ENCODE data around the gene DISP1. TPM values are rescaled to one million over a fixed set of nuclear protein-coding genes. Genes with fewer than 3 reads are reported as not detected.

Gene DISP1
- total RNA-seq (2014; rRNA removed; shearing (Covaris generic)) (1.5 and 2.6 TPM in 2 replicates), polyA plus RNA-seq (2016; fragmentation: Nextera tagmentation; extraction: Ambion mirVana) (3.1 and 3.6 TPM in 2 replicates)

- Histone ChIP-seq H3K27me3 (replicated peaks; ENCODE audit: insufficient read depth) (no peaks in the 10 kb centered on the region), H3K4me1 (ENCODE audit: insufficient read depth) (peaks cover 30% of the 10 kb centered on the region), H4K20me1 (ENCODE audit: insufficient read depth) (no peaks in the 10 kb centered on the region), H3K79me2 (ENCODE audit: insufficient read depth) (peaks cover 27% of the 10 kb centered on the region), H3F3A (ENCODE audit: insufficient read depth) (peaks cover 41% of the 10 kb centered on the region), H3K36me3 (ENCODE audit: low read depth) (no peaks in the 10 kb centered on the region), H3K27ac (peak within 1 kb of the TSS; percentile 92), H2AFZ (peak within 1 kb of the TSS; percentile 94), H3K9ac (peak within 1 kb of the TSS; percentile 93), H3K4me2 (ENCODE audit: unreplicated experiment) (peak within 1 kb of the TSS; percentile 88), H3K9me3 (ENCODE audit: low read depth) (no peaks in the 10 kb centered on the region), H3K4me3 (peak within 1 kb of the TSS; percentile 86), H3K9me2 (ENCODE audit: insufficient read depth) (no peaks in the 10 kb centered on the region)
- TF ChIP-seq EZH2 (IDR thresholded peaks at IDR 0.05; ENCODE audit: insufficient read depth, poor library complexity, severe bottlenecking) (no peak), EZH2phosphoT487 (IDR thresholded peaks at IDR 0.05; ENCODE audit: insufficient read depth, low read depth) (no peak)
- DNase-seq = peak; percentile 87
- WGBS, 2 experiments (ENCODE audit: low coverage in 1 of 2, low lambda C conversion rate in 2 of 2, missing lambda C conversion rate in 2 of 2) = 0 to 1% methylated on average over 54 to 59 of the region's 67 CpGs
- in situ Hi-C loops (cut with MboI) = no loop called here
These were observed at the start of gene DISP1 for GRCh38 chr1:222814536-222815439. TSS of gene DISP1 (plus strand) at chr1:222815039. CDS start at chr1:222942824, 127,785 bp downstream.

- no peak overlapping the region for H3K27ac ChIP-seq
- H3K9ac ChIP-seq = no peak overlapping the region
- in situ Hi-C loops (cut with MboI) = no loop called here
- no peaks in the 10 kb centered on the region for H4K20me1 ChIP-seq (ENCODE audit: insufficient read depth)
- H3K4me1 ChIP-seq (ENCODE audit: insufficient read depth) = no peaks in the 10 kb centered on the region
- H3K27me3 ChIP-seq (replicated peaks; ENCODE audit: insufficient read depth) = no peaks in the 10 kb centered on the region
- no peaks in the 10 kb centered on the region for H3K9me3 ChIP-seq (ENCODE audit: low read depth)
- no peak overlapping the region for H3K4me3 ChIP-seq
- no peak overlapping the region for H2AFZ ChIP-seq
- no peaks in the 10 kb centered on the region for H3K36me3 ChIP-seq (ENCODE audit: low read depth)
- no peak for DNase-seq
- H3K9me2 ChIP-seq (ENCODE audit: insufficient read depth) = no peaks in the 10 kb centered on the region
- H3F3A ChIP-seq (ENCODE audit: insufficient read depth) = no peaks in the 10 kb centered on the region
- TF ChIP-seq EZH2phosphoT487 (IDR thresholded peaks at IDR 0.05; ENCODE audit: insufficient read depth, low read depth) (no peak), EZH2 (IDR thresholded peaks at IDR 0.05; ENCODE audit: insufficient read depth, poor library complexity, severe bottlenecking) (no peak)
- H3K4me2 ChIP-seq (ENCODE audit: unreplicated experiment) = no peak overlapping the region
- H3K79me2 ChIP-seq (ENCODE audit: insufficient read depth) = no peaks in the 10 kb centered on the region
- WGBS, 2 experiments (ENCODE audit: low coverage in 1 of 2, low lambda C conversion rate in 2 of 2, missing lambda C conversion rate in 2 of 2) = 51% methylated on average over 5 of the region's 5 CpGs
These were observed 47.7 kb upstream of the DISP1 start for GRCh38 chr1:222767152-222767571.

DNA sequence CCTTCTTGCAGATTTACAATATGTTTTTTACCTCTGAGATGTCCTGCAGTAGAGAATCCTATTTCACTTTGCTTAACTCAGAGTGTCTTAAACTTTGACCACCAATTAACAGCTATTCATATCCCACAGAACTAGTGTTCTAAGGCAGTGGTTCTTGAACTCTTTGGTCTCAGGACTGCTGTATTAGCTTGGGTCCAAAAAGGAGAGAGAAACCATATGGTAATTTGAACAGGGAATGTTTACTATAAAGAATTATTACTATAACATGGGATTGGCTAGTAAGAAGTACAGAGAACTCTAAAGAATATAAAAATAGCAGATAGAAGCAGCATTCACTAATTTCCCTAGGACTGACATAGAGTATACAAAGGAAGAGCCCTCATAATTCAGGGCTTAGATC lies 46.2 kb upstream of the DISP1 start:
- Histone ChIP-seq H3K9ac (no peak overlapping the region), H4K20me1 (ENCODE audit: insufficient read depth) (no peaks in the 10 kb centered on the region), H3K27me3 (replicated peaks; ENCODE audit: insufficient read depth) (no peaks in the 10 kb centered on the region), H3K79me2 (ENCODE audit: insufficient read depth) (no peaks in the 10 kb centered on the region), H2AFZ (no peak overlapping the region), H3K4me1 (ENCODE audit: insufficient read depth) (peaks cover 7% of the 10 kb centered on the region; the same call in 1 of the 2 replicates), H3K4me3 (no peak overlapping the region), H3F3A (ENCODE audit: insufficient read depth) (peaks cover 7% of the 10 kb centered on the region; the same call in 1 of the 2 replicates), H3K36me3 (ENCODE audit: low read depth) (no peaks in the 10 kb centered on the region), H3K9me2 (ENCODE audit: insufficient read depth) (no peaks in the 10 kb centered on the region), H3K27ac (no peak overlapping the region), H3K9me3 (ENCODE audit: low read depth) (no peaks in the 10 kb centered on the region), H3K4me2 (ENCODE audit: unreplicated experiment) (no peak overlapping the region)
- in situ Hi-C loops (cut with MboI) = no loop called here
- no peak for DNase-seq
- TF ChIP-seq EZH2phosphoT487 (IDR thresholded peaks at IDR 0.05; ENCODE audit: insufficient read depth, low read depth) (no peak), EZH2 (IDR thresholded peaks at IDR 0.05; ENCODE audit: insufficient read depth, poor library complexity, severe bottlenecking) (no peak)

DNA sequence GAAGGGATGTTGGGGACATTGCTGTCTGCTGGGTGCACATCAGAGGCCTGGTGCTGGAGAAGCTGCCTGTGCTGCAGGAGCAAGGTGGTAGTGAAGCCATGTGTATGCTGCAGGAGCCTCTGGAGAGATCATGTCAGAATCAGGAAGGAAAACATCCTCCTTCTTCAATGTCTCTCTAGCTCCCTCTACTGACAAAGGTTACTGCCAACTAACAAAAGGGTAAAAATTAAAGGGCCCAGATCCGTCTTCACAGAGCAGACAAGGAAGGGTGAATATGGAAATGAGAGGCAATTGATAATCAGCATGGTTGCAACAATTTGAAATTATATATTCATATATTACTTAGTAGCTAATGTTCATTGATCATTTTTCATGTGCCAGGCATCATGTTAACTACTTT lies 45.7 kb upstream of the DISP1 start:
- H3K9me3 ChIP-seq (ENCODE audit: low read depth) = no peaks in the 10 kb centered on the region
- no peaks in the 10 kb centered on the region for H3K27me3 ChIP-seq (replicated peaks; ENCODE audit: insufficient read depth)
- H4K20me1 ChIP-seq (ENCODE audit: insufficient read depth) = no peaks in the 10 kb centered on the region
- TF ChIP-seq EZH2phosphoT487 (IDR thresholded peaks at IDR 0.05; ENCODE audit: insufficient read depth, low read depth) (no peak), EZH2 (IDR thresholded peaks at IDR 0.05; ENCODE audit: insufficient read depth, poor library complexity, severe bottlenecking) (no peak)
- H3K4me1 ChIP-seq (ENCODE audit: insufficient read depth) = peaks cover 7% of the 10 kb centered on the region; the same call in 1 of the 2 replicates
- no peaks in the 10 kb centered on the region for H3K79me2 ChIP-seq (ENCODE audit: insufficient read depth)
- H3K9me2 ChIP-seq (ENCODE audit: insufficient read depth) = no peaks in the 10 kb centered on the region
- in situ Hi-C loops (cut with MboI) = no loop called here
- no peak overlapping the region for H3K9ac ChIP-seq
- H3K4me2 ChIP-seq (ENCODE audit: unreplicated experiment) = no peak overlapping the region
- 75 to 78% methylated on average over 1 of the region's 1 CpG for WGBS, 2 experiments (ENCODE audit: low coverage in 1 of 2, low lambda C conversion rate in 2 of 2, missing lambda C conversion rate in 2 of 2)
- peaks cover 7% of the 10 kb centered on the region; the same call in 1 of the 2 replicates for H3F3A ChIP-seq (ENCODE audit: insufficient read depth)
- H3K36me3 ChIP-seq (ENCODE audit: low read depth) = no peaks in the 10 kb centered on the region
- no peak overlapping the region for H3K4me3 ChIP-seq
- no peak overlapping the region for H3K27ac ChIP-seq
- no peak overlapping the region for H2AFZ ChIP-seq
- no peak for DNase-seq

Data from GM23248 (cell line).